WI38 (cell line): Measurements from ENCODE around the gene ENO2.

Experiments used
- H3K4me3 ChIP-seq: 2 replicates; pipeline ENCODE4 v1.5.1; 2011; ENCODE audit warnings: low read depth, mild to moderate bottlenecking, control low read depth, low read length
- CTCF ChIP-seq: IDR thresholded peaks from 2 replicates; pipeline ENCODE4 v1.5.1; 2012; ENCODE audit warnings: low read depth, mild to moderate bottlenecking, control low read depth, low read length

The ENO2 gene

GRCh38 chr12:6956021-6956727, 41.8 kb downstream of the ENO2 start:
- no peak for TF ChIP-seq CTCF

DNA sequence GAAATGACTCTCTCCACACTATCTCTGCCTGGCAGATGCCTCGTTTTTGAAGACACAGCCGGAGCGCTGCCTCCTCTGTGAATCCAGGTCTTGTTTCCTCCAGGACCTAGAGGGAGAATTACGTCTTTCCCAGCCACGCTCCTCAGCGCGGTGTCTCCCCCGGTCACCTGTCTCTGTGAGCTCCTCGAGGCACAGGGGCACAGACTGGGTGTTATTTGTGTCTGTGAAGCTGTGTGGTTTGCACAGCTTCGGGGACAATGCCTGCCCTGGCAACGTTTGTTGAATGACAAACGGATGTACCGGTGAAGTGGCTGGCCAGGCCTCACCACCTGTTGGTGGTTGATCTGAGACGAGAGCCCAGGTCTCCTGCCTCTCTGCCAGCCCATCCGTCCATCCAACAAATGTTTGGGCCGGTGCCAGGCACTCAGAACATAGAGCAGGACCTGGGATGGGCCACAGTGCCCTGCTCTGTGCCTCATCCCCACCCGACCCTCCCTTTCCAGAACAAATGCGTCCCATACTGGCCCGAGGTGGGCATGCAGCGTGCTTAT, 42.8 kb downstream of the ENO2 start:
- TF ChIP-seq CTCF: no peak
- H3K4me3 ChIP-seq: no peak overlapping the region

More at GRCh38 chr12:6956021-6956727, 41.8 kb downstream of the ENO2 start:
- H3K4me3 ChIP-seq: no peak overlapping the region

GRCh38 chr12:6957741-6958608, 43.6 kb downstream of the ENO2 start:
- H3K4me3 ChIP-seq: no peak overlapping the region
- TF ChIP-seq CTCF: no peak

- H3K4me3 ChIP-seq: no peak overlapping the region
- TF ChIP-seq CTCF: no peak
These were observed 44.3 kb downstream of the ENO2 start for GRCh38 chr12:6958609-6959057.

GRCh38 chr12:6959058-6959804, 44.9 kb downstream of the ENO2 start:
- H3K4me3 ChIP-seq: no peak overlapping the region
- TF ChIP-seq CTCF: no peak

DNA sequence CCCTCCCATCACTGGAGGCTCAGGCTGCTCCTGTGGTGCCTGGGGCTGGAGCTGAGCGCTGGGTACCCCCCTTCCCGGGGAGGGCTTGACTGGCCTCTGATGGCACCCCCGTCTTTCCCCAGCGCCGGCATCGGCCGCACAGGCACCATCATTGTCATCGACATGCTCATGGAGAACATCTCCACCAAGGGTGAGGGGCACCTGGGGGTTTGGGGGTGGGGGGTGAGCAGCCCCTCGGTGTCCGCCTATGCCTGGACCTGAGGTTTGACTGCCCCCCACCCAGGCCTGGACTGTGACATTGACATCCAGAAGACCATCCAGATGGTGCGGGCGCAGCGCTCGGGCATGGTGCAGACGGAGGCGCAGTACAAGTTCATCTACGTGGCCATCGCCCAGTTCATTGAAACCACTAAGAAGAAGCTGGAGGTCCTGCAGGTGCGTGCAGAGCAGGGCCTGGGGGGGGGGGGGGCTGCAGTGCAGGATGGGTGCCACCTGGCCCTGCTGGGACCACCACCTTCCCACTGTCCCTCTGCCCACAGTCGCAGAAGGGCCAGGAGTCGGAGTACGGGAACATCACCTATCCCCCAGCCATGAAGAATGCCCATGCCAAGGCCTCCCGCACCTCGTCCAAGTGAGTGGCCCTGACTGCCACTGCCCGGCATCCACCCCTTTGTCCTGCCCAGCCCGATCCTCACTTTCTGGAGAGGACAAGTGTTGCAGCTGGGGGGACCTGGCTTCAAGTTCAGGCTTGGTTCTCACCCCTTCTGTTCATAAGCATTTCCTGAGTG, 45.6 kb downstream of the ENO2 start:
- no peak for TF ChIP-seq CTCF
- H3K4me3 ChIP-seq: no peak overlapping the region
